K562 (cell line): Measurements from ENCODE around the gene TM7SF2. TPM values are rescaled to one million over a fixed set of nuclear protein-coding genes. Genes with fewer than 3 reads are reported as not detected.
A peak's percentile ranks its signal among the peaks of the same experiment; 100 is the strongest.

Experiments
- BMI1 ChIP-seq: fragments of 150-350 bp; IDR thresholded peaks from 2 replicates; pipeline ENCODE4 v1.6.1; 2014; ENCODE audit warnings: low read length
- CBFB ChIP-seq: sonication (generic); formaldehyde crosslinking; IDR thresholded peaks from 2 replicates; pipeline ENCODE4 v1.4.0; 2020; ENCODE audit warnings: mild to moderate bottlenecking, missing genetic modification reagents
- CEBPB ChIP-seq: fragments of 450-650 bp; IDR thresholded peaks from 2 replicates; pipeline ENCODE4 v1.6.1; 2016; ENCODE audit warnings: missing genetic modification characterization, missing compliant biosample characterization
- CHD1 ChIP-seq: fragments of 200-600 bp; sonication (generic); IDR thresholded peaks from one replicate; pipeline ENCODE4 v1.6.1; 2012; ENCODE audit warnings: mild to moderate bottlenecking, moderate library complexity, low read length, inconsistent platforms
- DNMT1 ChIP-seq: fragments of 450-650 bp; IDR thresholded peaks from 2 replicates; pipeline ENCODE4 v1.6.1; 2016; ENCODE audit warnings: antibody characterized with exemption, mild to moderate bottlenecking
- EWSR1 ChIP-seq: fragments of 450-650 bp; IDR thresholded peaks from 2 replicates; pipeline ENCODE4 v1.6.1; 2018; ENCODE audit warnings: borderline replicate concordance, mild to moderate bottlenecking, low read depth, moderate library complexity; ENCODE audit not compliant: partially characterized antibody
- NFIX ChIP-seq: fragments of 250-450 bp; sonication (Bioruptor Pico); IDR thresholded peaks from 2 replicates; pipeline ENCODE4 v1.4.0; 2020; ENCODE audit warnings: low read depth, mild to moderate bottlenecking, moderate library complexity
- NR2C2 ChIP-seq, 2 experiments: fragments of 200-800 bp in 1 of 2; sonication (Bioruptor generic) in 1 of 2; sonication (generic) in 1 of 2; formaldehyde crosslinking in 1 of 2; IDR thresholded peaks; 2 replicates each; pipeline versions ENCODE4 v1.6.1 to v1.8.0; 2016 to 2022; ENCODE audit warnings: mild to moderate bottlenecking in 1 of 2, missing compliant biosample characterization in 1 of 2, missing genetic modification characterization in 1 of 2, missing genetic modification reagents in 1 of 2
- PRMT5 ChIP-seq: sonication (generic); formaldehyde crosslinking; IDR thresholded peaks from 2 replicates; pipeline ENCODE4 v1.5.0; 2020; ENCODE audit warnings: missing genetic modification reagents
- PTTG1 ChIP-seq: fragments of 450-650 bp; IDR thresholded peaks from 2 replicates; pipeline ENCODE4 v1.6.1; 2016; ENCODE audit warnings: low read depth, mild to moderate bottlenecking, missing genetic modification characterization, missing compliant biosample characterization
- RBBP5 ChIP-seq: fragments of 200-600 bp; sonication (generic); IDR thresholded peaks from 2 replicates; pipeline ENCODE4 v1.6.1; 2012; ENCODE audit warnings: borderline replicate concordance, mild to moderate bottlenecking, low read length, control low read depth, inconsistent platforms; ENCODE audit not compliant: insufficient read depth, poor library complexity, severe bottlenecking
- RFX1 ChIP-seq: fragments of 450-650 bp; IDR thresholded peaks from 2 replicates; pipeline ENCODE4 v1.6.1; 2016; ENCODE audit warnings: mild to moderate bottlenecking, moderate library complexity
- SUPT5H ChIP-seq: fragments of 450-650 bp; IDR thresholded peaks from 2 replicates; pipeline ENCODE4 v1.6.1; 2016
- TFAP4 ChIP-seq: sonication (generic); formaldehyde crosslinking; IDR thresholded peaks from 2 replicates; pipeline ENCODE4 v1.8.0; 2022; ENCODE audit warnings: missing genetic modification reagents, mild to moderate bottlenecking, moderate library complexity, borderline replicate concordance
- ZBTB43 ChIP-seq: sonication (generic); formaldehyde crosslinking; IDR thresholded peaks from 2 replicates; pipeline ENCODE4 v1.8.0; 2023; ENCODE audit warnings: mild to moderate bottlenecking, missing genetic modification reagents
- ZNF696 ChIP-seq: fragments of 250-450 bp; sonication (Bioruptor Pico); conservative IDR thresholded peaks from 2 replicates; pipeline ENCODE4 v1.4.0; 2020; ENCODE audit warnings: mild to moderate bottlenecking, moderate library complexity
- polyA plus RNA-seq, 8 experiments: library from polyadenylated mRNA; depleted of rRNA in 4 of 8; stranded (reverse) in 5 of 8; unstranded in 3 of 8; fragments of >200 nt; fragmentation: Nextera tagmentation in 2 of 8; fragmentation: Illumina TruSeq in 1 of 8; extraction: Ambion mirVana in 2 of 8; extraction: Trizol in 1 of 8; gene quantifications; 2 replicates each; pipeline versions ENCODE4 v1.2.1 to v1.2.3, GENCODE V29; 2011 to 2014; ENCODE audit warnings: inconsistent platforms in 1 of 8, missing spikeins in 1 of 8
- total RNA-seq, 7 experiments: library from RNA; depleted of rRNA in 6 of 7; stranded (reverse); fragments of >200 nt in 6 of 7; fragmentation: Illumina TruSeq in 2 of 7; extraction: Trizol in 2 of 7; gene quantifications; 2 replicates each; pipeline versions ENCODE4 v1.2.1 to v1.2.3, GENCODE V29; 2011 to 2021; ENCODE audit warnings: low replicate concordance in 1 of 7
- TF ChIP-seq, protein P1 (sequence below): fragments of 450-650 bp; formaldehyde crosslinking; IDR thresholded peaks from 2 replicates; pipeline ENCODE4 v1.4.0; 2022; ENCODE audit warnings: missing genetic modification characterization
- TF ChIP-seq, protein P2 (sequence below): fragments of 250-450 bp; sonication (Bioruptor Pico); IDR thresholded peaks from 2 replicates; pipeline ENCODE4 v1.5.0; 2020; ENCODE audit warnings: mild to moderate bottlenecking, borderline replicate concordance

Gene TM7SF2
- total and polyA plus RNA-seq, 9 of the 15 experiments (the other 6 are each of a cell fraction or from before 2014, with no cell fraction given): 1.2 to 22.0 (median 14.3) TPM

DNA sequence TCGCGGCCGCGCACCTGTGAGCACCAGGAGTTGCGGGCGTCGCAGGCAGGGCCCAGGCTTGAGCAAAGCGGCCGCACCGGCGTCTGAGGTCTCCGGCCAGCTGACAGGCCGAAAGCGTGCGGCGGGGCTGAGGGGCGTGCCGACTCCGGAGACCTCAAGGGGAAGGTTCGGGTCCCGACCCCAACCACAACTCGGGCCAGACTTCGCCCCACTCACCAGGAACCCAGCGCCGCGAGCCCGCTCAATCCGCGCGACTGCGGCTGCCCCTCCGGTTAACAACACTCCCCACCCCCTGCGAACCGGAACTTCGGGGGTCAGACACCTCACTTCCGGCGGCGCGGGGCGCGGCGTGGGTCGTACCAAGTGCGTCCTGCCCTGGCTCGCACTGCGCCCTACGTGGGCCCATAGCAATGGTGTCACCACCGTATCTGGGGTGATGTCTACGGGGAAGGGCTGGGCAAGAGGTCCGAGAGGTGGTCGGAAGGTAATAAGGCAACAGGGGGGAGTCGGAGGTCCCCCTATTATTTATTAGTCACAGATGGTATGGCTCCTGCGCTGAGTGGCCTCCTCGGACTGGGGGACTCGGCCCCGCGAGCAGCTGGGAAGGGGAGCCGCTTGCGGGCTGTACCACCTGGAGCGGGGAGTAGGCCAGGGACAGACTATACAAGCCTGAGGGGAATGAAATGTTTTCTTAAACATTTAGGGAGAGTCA, 22.7 kb downstream of the TM7SF2 start, which contains the start of gene SYVN1 (continued):
- TF ChIP-seq ZBTB43 (0 out of 2 replicates have a peak, but pooled peaks have one; percentile 33), DNMT1 (no peak; the same call in 1 of the 2 replicates), NFIX (no peak), BMI1 (no peak), CEBPB (tag) (no peak), CBFB (no peak), RFX1 (no peak), SUPT5H (peak; percentile 89), ZNF696 (no peak), EWSR1 (no peak), PTTG1 (tag) (no peak), CHD1 (no peak), NR2C2 (CRISPR knock-in tag; IDR thresholded peaks at IDR 0.05) (peak; percentile 83; the same call in 1 of the 2 replicates), NR2C2 (tag; IDR thresholded peaks at IDR 0.05) (peak; percentile 98), RBBP5 (peak; percentile 87), TFAP4 (CRISPR knock-in tag) (peak; percentile 94), PRMT5 (CRISPR knock-in tag) (0 out of 2 replicates have a peak, but pooled peaks have one; percentile 9)
- TF ChIP-seq, protein P1, sequence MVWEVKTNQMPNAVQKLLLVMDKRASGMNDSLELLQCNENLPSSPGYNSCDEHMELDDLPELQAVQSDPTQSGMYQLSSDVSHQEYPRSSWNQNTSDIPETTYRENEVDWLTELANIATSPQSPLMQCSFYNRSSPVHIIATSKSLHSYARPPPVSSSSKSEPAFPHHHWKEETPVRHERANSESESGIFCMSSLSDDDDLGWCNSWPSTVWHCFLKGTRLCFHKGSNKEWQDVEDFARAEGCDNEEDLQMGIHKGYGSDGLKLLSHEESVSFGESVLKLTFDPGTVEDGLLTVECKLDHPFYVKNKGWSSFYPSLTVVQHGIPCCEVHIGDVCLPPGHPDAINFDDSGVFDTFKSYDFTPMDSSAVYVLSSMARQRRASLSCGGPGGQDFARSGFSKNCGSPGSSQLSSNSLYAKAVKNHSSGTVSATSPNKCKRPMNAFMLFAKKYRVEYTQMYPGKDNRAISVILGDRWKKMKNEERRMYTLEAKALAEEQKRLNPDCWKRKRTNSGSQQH: no peak; the same call in 1 of the 2 replicates
- TF ChIP-seq, protein P2, sequence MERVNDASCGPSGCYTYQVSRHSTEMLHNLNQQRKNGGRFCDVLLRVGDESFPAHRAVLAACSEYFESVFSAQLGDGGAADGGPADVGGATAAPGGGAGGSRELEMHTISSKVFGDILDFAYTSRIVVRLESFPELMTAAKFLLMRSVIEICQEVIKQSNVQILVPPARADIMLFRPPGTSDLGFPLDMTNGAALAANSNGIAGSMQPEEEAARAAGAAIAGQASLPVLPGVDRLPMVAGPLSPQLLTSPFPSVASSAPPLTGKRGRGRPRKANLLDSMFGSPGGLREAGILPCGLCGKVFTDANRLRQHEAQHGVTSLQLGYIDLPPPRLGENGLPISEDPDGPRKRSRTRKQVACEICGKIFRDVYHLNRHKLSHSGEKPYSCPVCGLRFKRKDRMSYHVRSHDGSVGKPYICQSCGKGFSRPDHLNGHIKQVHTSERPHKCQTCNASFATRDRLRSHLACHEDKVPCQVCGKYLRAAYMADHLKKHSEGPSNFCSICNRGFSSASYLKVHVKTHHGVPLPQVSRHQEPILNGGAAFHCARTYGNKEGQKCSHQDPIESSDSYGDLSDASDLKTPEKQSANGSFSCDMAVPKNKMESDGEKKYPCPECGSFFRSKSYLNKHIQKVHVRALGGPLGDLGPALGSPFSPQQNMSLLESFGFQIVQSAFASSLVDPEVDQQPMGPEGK (CRISPR knock-in tag): no peak
